Vagina (tissue), 2 donors: ENCODE results near the gene PBXIP1. TPM values are rescaled to one million over a fixed set of nuclear protein-coding genes. Genes with fewer than 3 reads are reported as not detected.
A peak's percentile ranks its signal among the peaks of the same experiment; 100 is the strongest.

Experiments used
- DNase-seq, 2 donors: peaks; one replicate each; pipeline ENCODE4 v3.0.0-alpha.2; 2017; ENCODE audit errors: extremely low spot score in 2 of 2
- H3K27ac ChIP-seq: fragments of 200-600 bp; sonication (generic); one replicate; pipeline ENCODE4 v1.5.1; 2019
- H3K27me3 ChIP-seq: fragments of 200-600 bp; sonication (generic); one replicate; pipeline ENCODE4 v1.5.1; 2019
- H3K36me3 ChIP-seq, 2 donors: fragments of 200-600 bp; sonication (generic); one replicate each; pipeline ENCODE4 v1.5.1; 2017 to 2019
- H3K4me1 ChIP-seq: fragments of 200-600 bp; sonication (generic); one replicate; pipeline ENCODE4 v1.5.1; 2019
- H3K4me3 ChIP-seq, 2 donors: fragments of 200-600 bp; sonication (generic); 1 replicate in 1 of 2; 2 replicates in 1 of 2; pipeline ENCODE4 v1.5.1; 2016 to 2019
- H3K9me3 ChIP-seq: fragments of 200-600 bp; sonication (generic); one replicate; pipeline ENCODE4 v1.5.1; 2019
- POLR2A ChIP-seq, 2 donors: fragments of 450-650 bp; IDR thresholded peaks; one replicate each; pipeline ENCODE4 v1.6.1; 2017; ENCODE audit warnings: antibody characterized with exemption in 2 of 2, mild to moderate bottlenecking in 2 of 2, moderate library complexity in 2 of 2
- POLR2AphosphoS5 ChIP-seq, 2 donors: sonication (generic); formaldehyde crosslinking; IDR thresholded peaks; one replicate each; pipeline ENCODE4 v1.9.0; 2017; ENCODE audit warnings: antibody characterized with exemption in 2 of 2, mild to moderate bottlenecking in 2 of 2, low read depth in 1 of 2; ENCODE audit not compliant: insufficient read depth in 1 of 2
- intact Hi-C: fragments of 100-400 bp; cut with DNase I; formaldehyde crosslinking; loops from one replicate; pipeline ENCODE4 v1.15.1; 2023
- total RNA-seq: library from RNA; depleted of rRNA; stranded (reverse); fragments of >200 nt; gene quantifications from one replicate; pipeline ENCODE4 v1.2.3, GENCODE V29; 2016
- TF ChIP-seq, protein P1 (sequence below), 3 experiments: fragments of 450-650 bp in 2 of 3; fragments of 200-600 bp in 1 of 3; sonication (generic) in 1 of 3; IDR thresholded peaks; one replicate each; pipeline ENCODE4 v1.5.1; 2017 to 2019; ENCODE audit warnings: antibody characterized with exemption in 3 of 3, mild to moderate bottlenecking in 2 of 3, moderate library complexity in 2 of 3

PBXIP1 gene
- total RNA-seq, 1 donor from 2014 or later: 56.5 TPM

DNA sequence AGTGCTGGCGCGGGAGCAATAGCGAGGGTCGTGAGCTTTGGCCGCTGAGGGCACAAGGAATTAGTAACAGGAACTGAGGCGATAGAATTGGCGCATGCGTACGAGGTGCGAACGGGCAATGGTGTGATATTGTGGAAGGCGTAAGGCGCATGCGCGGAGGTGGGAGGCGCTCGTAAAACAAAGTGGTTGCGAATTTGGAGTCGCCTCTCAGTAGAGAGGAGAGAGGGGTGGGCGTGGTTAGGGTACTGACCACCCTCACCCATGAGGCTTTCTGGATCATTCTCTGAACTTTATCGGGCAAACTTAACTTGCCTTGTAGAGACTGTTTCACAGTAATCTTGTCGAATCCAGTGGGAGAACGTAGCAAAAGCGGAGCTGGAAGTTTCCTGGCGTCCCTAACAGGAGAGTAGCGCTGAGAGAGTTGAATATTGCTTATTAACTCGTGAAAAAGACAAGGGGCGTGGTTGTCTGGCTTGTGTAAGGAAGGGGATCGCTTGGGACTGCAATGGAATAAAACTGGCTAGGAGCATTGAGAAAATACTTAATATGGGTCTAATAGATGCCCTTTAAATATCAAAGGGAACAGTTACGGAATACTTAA, 19.0 kb upstream of the PBXIP1 start:
- intact Hi-C loops: no loop called here
- Histone ChIP-seq H3K4me3 (peak overlapping the region; percentile 66 to 72), H3K36me3 (no peaks in the 10 kb centered on the region), H3K27me3 (no peaks in the 10 kb centered on the region), H3K27ac (peak overlapping the region; percentile 99), H3K9me3 (no peaks in the 10 kb centered on the region), H3K4me1 (peaks cover 35% of the 10 kb centered on the region)
- DNase-seq: no peak
- peak in 1 of 2 donors; percentile 74 for TF ChIP-seq POLR2A (IDR thresholded peaks at IDR 0.05)
- TF ChIP-seq POLR2AphosphoS5 (IDR thresholded peaks at IDR 0.05; ENCODE audit: insufficient read depth in 1 of 2, low read depth in 1 of 2): peak; percentile 75 to 87
- TF ChIP-seq, protein P1, sequence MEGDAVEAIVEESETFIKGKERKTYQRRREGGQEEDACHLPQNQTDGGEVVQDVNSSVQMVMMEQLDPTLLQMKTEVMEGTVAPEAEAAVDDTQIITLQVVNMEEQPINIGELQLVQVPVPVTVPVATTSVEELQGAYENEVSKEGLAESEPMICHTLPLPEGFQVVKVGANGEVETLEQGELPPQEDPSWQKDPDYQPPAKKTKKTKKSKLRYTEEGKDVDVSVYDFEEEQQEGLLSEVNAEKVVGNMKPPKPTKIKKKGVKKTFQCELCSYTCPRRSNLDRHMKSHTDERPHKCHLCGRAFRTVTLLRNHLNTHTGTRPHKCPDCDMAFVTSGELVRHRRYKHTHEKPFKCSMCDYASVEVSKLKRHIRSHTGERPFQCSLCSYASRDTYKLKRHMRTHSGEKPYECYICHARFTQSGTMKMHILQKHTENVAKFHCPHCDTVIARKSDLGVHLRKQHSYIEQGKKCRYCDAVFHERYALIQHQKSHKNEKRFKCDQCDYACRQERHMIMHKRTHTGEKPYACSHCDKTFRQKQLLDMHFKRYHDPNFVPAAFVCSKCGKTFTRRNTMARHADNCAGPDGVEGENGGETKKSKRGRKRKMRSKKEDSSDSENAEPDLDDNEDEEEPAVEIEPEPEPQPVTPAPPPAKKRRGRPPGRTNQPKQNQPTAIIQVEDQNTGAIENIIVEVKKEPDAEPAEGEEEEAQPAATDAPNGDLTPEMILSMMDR (IDR thresholded peaks at IDR 0.05): no peak

- no peaks in the 10 kb centered on the region for H3K9me3 ChIP-seq
- peaks cover 41% of the 10 kb centered on the region for H3K4me1 ChIP-seq
- TF ChIP-seq, protein P1 (IDR thresholded peaks at IDR 0.05): no peak
- TF ChIP-seq POLR2AphosphoS5 (IDR thresholded peaks at IDR 0.05; ENCODE audit: insufficient read depth in 1 of 2, low read depth in 1 of 2) (peak in 1 of 2 donors; percentile 97), POLR2A (IDR thresholded peaks at IDR 0.05) (peak in 1 of 2 donors; percentile 56)
- H3K4me3 ChIP-seq: peak within 1 kb of the TSS; percentile 66 to 72
- H3K27ac ChIP-seq: peak within 1 kb of the TSS; percentile 99
- intact Hi-C loops: no loop called here
- peak in 1 of 2 donors; percentile 100 for DNase-seq
- no peaks in the 10 kb centered on the region for H3K27me3 ChIP-seq
- H3K36me3 ChIP-seq: no peaks in the 10 kb centered on the region
Measured at GRCh38 chr1:154974102-154974807, 18.4 kb upstream of the PBXIP1 start, which contains the start of gene CKS1B. CKS1B (plus strand) TSS chr1:154974681; CDS start chr1:154974746, 65 bp downstream.

DNA sequence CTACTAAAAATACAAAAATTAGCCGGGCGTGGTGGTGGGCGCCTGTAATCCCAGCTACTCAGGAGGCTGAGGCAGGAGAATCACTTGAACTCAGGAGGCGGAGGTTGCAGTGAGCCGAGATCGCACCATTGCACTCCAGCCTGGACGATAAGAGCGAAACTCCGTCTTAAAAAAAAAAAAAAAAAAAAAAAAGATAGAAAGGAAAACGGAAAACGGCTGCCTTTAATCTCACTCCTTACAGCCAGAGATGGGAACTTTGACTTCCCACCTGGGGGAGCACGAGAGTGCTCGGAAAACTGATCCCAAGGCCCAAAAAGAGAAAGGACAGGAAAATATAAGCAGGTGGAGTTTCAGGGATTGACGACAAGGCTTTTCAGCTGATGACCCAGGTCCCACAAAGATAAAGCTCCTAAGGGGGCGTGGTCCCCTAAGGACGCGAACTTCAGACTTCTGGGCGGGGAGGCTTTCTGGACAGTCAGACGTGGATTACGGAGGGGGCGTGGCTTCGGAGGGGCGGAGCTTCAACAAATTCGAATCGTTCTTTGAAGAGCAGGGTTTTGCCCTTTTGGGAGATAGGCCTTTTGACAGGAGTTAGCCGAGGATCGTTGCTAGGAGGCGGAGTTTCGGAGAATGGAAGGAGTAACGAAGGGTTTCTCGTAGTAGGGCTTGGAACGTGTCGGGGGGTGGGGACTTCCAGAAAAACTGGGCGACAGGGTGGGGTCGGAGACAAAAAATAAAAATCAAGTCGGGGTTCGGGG, 17.6 kb upstream of the PBXIP1 start:
- peak in 1 of 2 donors; percentile 99 for DNase-seq
- Histone ChIP-seq H3K27me3 (no peaks in the 10 kb centered on the region), H3K9me3 (no peaks in the 10 kb centered on the region), H3K27ac (peak overlapping the region; percentile 99), H3K4me3 (peak overlapping the region; percentile 66 to 72), H3K36me3 (no peaks in the 10 kb centered on the region), H3K4me1 (peaks cover 49% of the 10 kb centered on the region)
- TF ChIP-seq, protein P1 (IDR thresholded peaks at IDR 0.05): peak in 1 of 3 experiments; percentile 8
- TF ChIP-seq POLR2AphosphoS5 (IDR thresholded peaks at IDR 0.05; ENCODE audit: insufficient read depth in 1 of 2, low read depth in 1 of 2) (peak in 1 of 2 donors; percentile 56), POLR2A (IDR thresholded peaks at IDR 0.05) (peak; percentile 14 to 56)
- intact Hi-C loops: no loop called here

- Histone ChIP-seq H3K36me3 (no peaks in the 10 kb centered on the region), H3K27me3 (no peaks in the 10 kb centered on the region), H3K9me3 (no peaks in the 10 kb centered on the region), H3K4me1 (peaks cover 57% of the 10 kb centered on the region), H3K27ac (peak overlapping the region; percentile 99), H3K4me3 (peak overlapping the region; percentile 66 to 72)
- TF ChIP-seq POLR2A (IDR thresholded peaks at IDR 0.05) (no peak), POLR2AphosphoS5 (IDR thresholded peaks at IDR 0.05; ENCODE audit: insufficient read depth in 1 of 2, low read depth in 1 of 2) (peak; percentile 52 to 82)
- DNase-seq: no peak
- intact Hi-C loops: no loop called here
Measured at GRCh38 chr1:154972517-154973343, 16.8 kb upstream of the PBXIP1 start.

DNA sequence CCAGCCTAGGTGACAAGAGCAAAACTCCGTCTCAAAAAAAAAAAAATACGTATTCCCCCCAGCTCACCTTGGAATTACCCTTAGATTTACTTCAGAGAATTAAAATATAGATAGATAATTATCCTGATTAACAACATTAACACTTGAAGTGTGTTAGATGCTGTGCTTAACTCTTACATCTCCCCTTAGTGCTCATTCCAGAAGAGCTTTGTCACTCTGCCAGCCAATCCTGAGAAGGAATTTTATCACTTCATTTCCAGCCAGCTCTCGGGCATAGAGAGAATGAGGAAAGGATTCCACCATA, 16.3 kb upstream of the PBXIP1 start:
- intact Hi-C loops: no loop called here
- no peaks in the 10 kb centered on the region for H3K9me3 ChIP-seq
- peak overlapping the region; percentile 99 for H3K27ac ChIP-seq
- H3K36me3 ChIP-seq: peaks cover 0 to under 1% of the 10 kb centered on the region in 2 donors
- DNase-seq: no peak
- peak overlapping the region; percentile 66 to 72 for H3K4me3 ChIP-seq
- peaks cover 62% of the 10 kb centered on the region for H3K4me1 ChIP-seq
- H3K27me3 ChIP-seq: no peaks in the 10 kb centered on the region
- no peak for TF ChIP-seq POLR2A (IDR thresholded peaks at IDR 0.05)
- TF ChIP-seq, protein P1 (IDR thresholded peaks at IDR 0.05): no peak
- no peak for TF ChIP-seq POLR2AphosphoS5 (IDR thresholded peaks at IDR 0.05; ENCODE audit: insufficient read depth in 1 of 2, low read depth in 1 of 2)
